Activated CD4-positive, alpha-beta T cell treated with anti-CD3 and anti-CD28 coated beads for 24 hours (primary cell): Measurements from ENCODE around the gene PRPH2.
A peak's percentile ranks its signal among the peaks of the same experiment; 100 is the strongest.
"Not testable (repeated sequence)": the region's sequence is repeated elsewhere in the genome, so short reads cannot be mapped to it uniquely, and the experiment has no call there.

Experiments
- DNase-seq, 2 donors: peaks; one replicate each; pipeline ENCODE4 v3.0.0-alpha.2; 2020; ENCODE audit warnings: low read depth in 2 of 2

Gene PRPH2

GRCh38 chr6:42698217-42698616, 24.2 kb downstream of the PRPH2 start:
- no peak for DNase-seq

- DNase-seq = no peak
Measured at GRCh38 chr6:42697268-42697655, 25.1 kb downstream of the PRPH2 start.

GRCh38 chr6:42696526-42697267, 25.7 kb downstream of the PRPH2 start:
- DNase-seq = no peak

- no peak for DNase-seq
Measured at GRCh38 chr6:42694586-42694985, 27.8 kb downstream of the PRPH2 start.

GRCh38 chr6:42693725-42694323, 28.6 kb downstream of the PRPH2 start:
- no peak for DNase-seq

- no peak for DNase-seq
Measured at GRCh38 chr6:42692137-42692911, 30.1 kb downstream of the PRPH2 start.

- no peak for DNase-seq
Measured at GRCh38 chr6:42690872-42691271, 31.5 kb downstream of the PRPH2 start.

GRCh38 chr6:42690151-42690702, 32.2 kb downstream of the PRPH2 start:
- no peak for DNase-seq

- DNase-seq = no peak
Measured at GRCh38 chr6:42689371-42689770, 33.0 kb downstream of the PRPH2 start.

GRCh38 chr6:42688281-42688680, 34.1 kb downstream of the PRPH2 start:
- DNase-seq = no peak

GRCh38 chr6:42679358-42679757, 43.0 kb downstream of the PRPH2 start:
- no peak for DNase-seq

- DNase-seq = no peak
Measured at GRCh38 chr6:42674780-42675179, 47.6 kb downstream of the PRPH2 start.

- not testable (repeated sequence) for DNase-seq
Measured at GRCh38 chr6:42674368-42674767, 48.0 kb downstream of the PRPH2 start.

GRCh38 chr6:42664718-42665117, 57.7 kb downstream of the PRPH2 start:
- no peak for DNase-seq

- peak; percentile 80 to 82 for DNase-seq
Measured at GRCh38 chr6:42661540-42662153, 60.8 kb downstream of the PRPH2 start.

GRCh38 chr6:42659806-42660205, 62.6 kb downstream of the PRPH2 start:
- DNase-seq = no peak

GRCh38 chr6:42653851-42654250, 68.5 kb downstream of the PRPH2 start:
- DNase-seq = no peak

GRCh38 chr6:42652024-42652746, 70.2 kb downstream of the PRPH2 start:
- no peak for DNase-seq
